ENCODE results near the gene C1QL2. TPM values are rescaled to one million over a fixed set of nuclear protein-coding genes. Genes with fewer than 3 reads are reported as not detected.

Gene C1QL2
- total RNA-seq: not detected

GRCh38 chr2:119158563-119159347, at the start of gene C1QL2:
TSS of gene C1QL2 (minus strand) at chr2:119158751. CDS start at chr2:119158269, 482 bp downstream.
- DNase-seq: no peak
- no peaks in the 10 kb centered on the region for H3K36me3 Mint-ChIP-seq (ENCODE audit: low read depth)
- H3K27ac Mint-ChIP-seq: no peak within 1 kb of the TSS
- H3K9me3 Mint-ChIP-seq: no peaks in the 10 kb centered on the region
- no peaks in the 10 kb centered on the region for H3K4me1 Mint-ChIP-seq (ENCODE audit: low read depth)
- intact Hi-C loops (cut with micrococcal nuclease): no loop called here
- H3K27me3 Mint-ChIP-seq (ENCODE audit: low read depth): peaks cover 39% of the 10 kb centered on the region
- no peak within 1 kb of the TSS for H3K4me3 Mint-ChIP-seq
- CTCF ChIA-PET: no interaction called here

GRCh38 chr2:119207447-119207846, 48.9 kb upstream of the C1QL2 start:
- H3K9me3 Mint-ChIP-seq: no peaks in the 10 kb centered on the region
- no peaks in the 10 kb centered on the region for H3K36me3 Mint-ChIP-seq (ENCODE audit: low read depth)
- intact Hi-C loops (cut with micrococcal nuclease): no loop called here
- no peak overlapping the region for H3K27ac Mint-ChIP-seq
- no peak overlapping the region for H3K4me3 Mint-ChIP-seq
- CTCF ChIA-PET: no interaction called here
- DNase-seq: no peak
- H3K27me3 Mint-ChIP-seq (ENCODE audit: low read depth): peaks cover 4% of the 10 kb centered on the region
- H3K4me1 Mint-ChIP-seq (ENCODE audit: low read depth): no peaks in the 10 kb centered on the region

- Mint-ChIP-seq H3K4me3 (no peak overlapping the region), H3K27me3 (ENCODE audit: low read depth) (no peaks in the 10 kb centered on the region), H3K27ac (no peak overlapping the region), H3K9me3 (no peaks in the 10 kb centered on the region), H3K36me3 (ENCODE audit: low read depth) (no peaks in the 10 kb centered on the region), H3K4me1 (ENCODE audit: low read depth) (no peaks in the 10 kb centered on the region)
- no peak for DNase-seq
- CTCF ChIA-PET: no interaction called here
- intact Hi-C loops (cut with micrococcal nuclease): no loop called here
Measured at GRCh38 chr2:119206201-119206600, 47.6 kb upstream of the C1QL2 start.

- no peak for DNase-seq
- Mint-ChIP-seq H3K9me3 (no peaks in the 10 kb centered on the region), H3K4me1 (ENCODE audit: low read depth) (no peaks in the 10 kb centered on the region), H3K4me3 (no peak overlapping the region), H3K36me3 (ENCODE audit: low read depth) (no peaks in the 10 kb centered on the region), H3K27ac (no peak overlapping the region), H3K27me3 (ENCODE audit: low read depth) (peaks cover 2% of the 10 kb centered on the region)
- intact Hi-C loops (cut with micrococcal nuclease): no loop called here
- CTCF ChIA-PET: no interaction called here
Measured at GRCh38 chr2:119205001-119205706, 46.6 kb upstream of the C1QL2 start.

- no peaks in the 10 kb centered on the region for H3K4me1 Mint-ChIP-seq (ENCODE audit: low read depth)
- intact Hi-C loops (cut with micrococcal nuclease): no loop called here
- no peak for DNase-seq
- CTCF ChIA-PET: no interaction called here
- no peak overlapping the region for H3K27ac Mint-ChIP-seq
- H3K4me3 Mint-ChIP-seq: no peak overlapping the region
- peaks cover 2% of the 10 kb centered on the region for H3K27me3 Mint-ChIP-seq (ENCODE audit: low read depth)
- no peaks in the 10 kb centered on the region for H3K9me3 Mint-ChIP-seq
- H3K36me3 Mint-ChIP-seq (ENCODE audit: low read depth): no peaks in the 10 kb centered on the region
Measured at GRCh38 chr2:119204525-119204924, 46.0 kb upstream of the C1QL2 start.

GRCh38 chr2:119202610-119203310, 44.2 kb upstream of the C1QL2 start:
- no peaks in the 10 kb centered on the region for H3K4me1 Mint-ChIP-seq (ENCODE audit: low read depth)
- H3K9me3 Mint-ChIP-seq: no peaks in the 10 kb centered on the region
- intact Hi-C loops (cut with micrococcal nuclease): no loop called here

GRCh38 chr2:119201815-119202214, 43.3 kb upstream of the C1QL2 start:
- Mint-ChIP-seq H3K27ac (no peak overlapping the region), H3K36me3 (ENCODE audit: low read depth) (no peaks in the 10 kb centered on the region), H3K4me1 (ENCODE audit: low read depth) (no peaks in the 10 kb centered on the region), H3K27me3 (ENCODE audit: low read depth) (peaks cover 6% of the 10 kb centered on the region), H3K4me3 (no peak overlapping the region), H3K9me3 (no peaks in the 10 kb centered on the region)
- no peak for DNase-seq
- CTCF ChIA-PET: no interaction called here
- intact Hi-C loops (cut with micrococcal nuclease): no loop called here

More at GRCh38 chr2:119202610-119203310, 44.2 kb upstream of the C1QL2 start:
- Mint-ChIP-seq H3K27ac (no peak overlapping the region), H3K27me3 (ENCODE audit: low read depth) (peaks cover 6% of the 10 kb centered on the region), H3K4me3 (no peak overlapping the region), H3K36me3 (ENCODE audit: low read depth) (no peaks in the 10 kb centered on the region)
- CTCF ChIA-PET: no interaction called here
- no peak for DNase-seq

- Mint-ChIP-seq H3K36me3 (ENCODE audit: low read depth) (no peaks in the 10 kb centered on the region), H3K4me1 (ENCODE audit: low read depth) (no peaks in the 10 kb centered on the region), H3K4me3 (no peak overlapping the region), H3K27ac (no peak overlapping the region), H3K9me3 (no peaks in the 10 kb centered on the region), H3K27me3 (ENCODE audit: low read depth) (peaks cover 15% of the 10 kb centered on the region)
- CTCF ChIA-PET: no interaction called here
- no peak for DNase-seq
- intact Hi-C loops (cut with micrococcal nuclease): no loop called here
Measured at GRCh38 chr2:119198240-119198840, 39.8 kb upstream of the C1QL2 start.

GRCh38 chr2:119197529-119198239, 39.1 kb upstream of the C1QL2 start:
- Mint-ChIP-seq H3K4me1 (ENCODE audit: low read depth) (no peaks in the 10 kb centered on the region), H3K4me3 (no peak overlapping the region), H3K27ac (no peak overlapping the region), H3K27me3 (ENCODE audit: low read depth) (peaks cover 18% of the 10 kb centered on the region), H3K9me3 (no peaks in the 10 kb centered on the region), H3K36me3 (ENCODE audit: low read depth) (no peaks in the 10 kb centered on the region)
- DNase-seq: no peak
- intact Hi-C loops (cut with micrococcal nuclease): no loop called here
- CTCF ChIA-PET: no interaction called here

GRCh38 chr2:119197126-119197405, 38.5 kb upstream of the C1QL2 start:
- Mint-ChIP-seq H3K4me3 (no peak overlapping the region), H3K4me1 (ENCODE audit: low read depth) (no peaks in the 10 kb centered on the region), H3K27me3 (ENCODE audit: low read depth) (peaks cover 18% of the 10 kb centered on the region), H3K36me3 (ENCODE audit: low read depth) (no peaks in the 10 kb centered on the region), H3K9me3 (no peaks in the 10 kb centered on the region), H3K27ac (no peak overlapping the region)
- DNase-seq: no peak
- intact Hi-C loops (cut with micrococcal nuclease): no loop called here
- CTCF ChIA-PET: no interaction called here

GRCh38 chr2:119196301-119197125, 38.0 kb upstream of the C1QL2 start:
- Mint-ChIP-seq H3K4me3 (no peak overlapping the region), H3K4me1 (ENCODE audit: low read depth) (no peaks in the 10 kb centered on the region), H3K36me3 (ENCODE audit: low read depth) (no peaks in the 10 kb centered on the region), H3K9me3 (no peaks in the 10 kb centered on the region), H3K27ac (no peak overlapping the region), H3K27me3 (ENCODE audit: low read depth) (peaks cover 18% of the 10 kb centered on the region)
- intact Hi-C loops (cut with micrococcal nuclease): no loop called here
- DNase-seq: no peak
- CTCF ChIA-PET: no interaction called here

Measured in activated naive CD4-positive, alpha-beta T cell treated with anti-CD3 and anti-CD28 coated beads for 36 hours (primary cell).